RKO (cell line): ENCODE data around the gene TBX1.
"Not testable (repeated sequence)": the region's sequence is repeated elsewhere in the genome, so short reads cannot be mapped to it uniquely, and the experiment has no call there.

Experiments used
- DNase-seq: peaks from one replicate; pipeline ENCODE4 v3.0.0-alpha.2; 2016; ENCODE audit warnings: low spot score

Gene TBX1

DNA sequence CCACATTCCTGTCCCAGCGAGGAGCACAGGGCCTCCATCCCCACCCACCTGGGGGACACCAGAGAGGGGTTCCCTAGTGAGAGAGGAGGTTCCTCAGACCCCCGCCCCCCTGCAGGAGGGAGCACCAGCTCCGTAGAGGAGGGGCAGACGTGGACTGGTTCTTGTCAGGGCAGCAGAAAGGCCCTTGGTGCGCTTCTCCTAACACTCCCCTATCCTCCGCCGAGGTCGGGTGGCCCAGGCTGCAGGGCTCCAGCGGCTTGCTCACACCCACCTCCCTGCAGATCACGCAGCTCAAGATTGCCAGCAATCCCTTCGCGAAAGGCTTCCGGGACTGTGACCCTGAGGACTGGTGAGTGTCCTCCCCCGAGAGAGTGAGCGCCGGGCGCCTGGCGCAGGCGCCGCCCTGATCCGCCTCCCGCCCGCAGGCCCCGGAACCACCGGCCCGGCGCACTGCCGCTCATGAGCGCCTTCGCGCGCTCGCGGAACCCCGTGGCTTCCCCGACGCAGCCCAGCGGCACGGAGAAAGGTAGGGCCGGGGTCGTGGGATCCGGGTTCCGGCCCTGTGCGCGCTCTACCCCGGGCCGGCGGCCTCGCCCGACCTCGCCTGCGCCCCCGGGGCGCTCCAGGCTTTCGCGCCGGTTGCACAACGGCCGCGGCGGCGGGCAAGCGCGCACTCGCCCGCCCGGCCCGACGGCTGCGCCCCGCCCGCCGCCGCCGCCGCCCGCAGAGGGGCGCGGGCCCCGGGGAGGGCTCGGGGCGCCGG lies 5.1 kb downstream of the TBX1 start:
- no peak for DNase-seq

DNA sequence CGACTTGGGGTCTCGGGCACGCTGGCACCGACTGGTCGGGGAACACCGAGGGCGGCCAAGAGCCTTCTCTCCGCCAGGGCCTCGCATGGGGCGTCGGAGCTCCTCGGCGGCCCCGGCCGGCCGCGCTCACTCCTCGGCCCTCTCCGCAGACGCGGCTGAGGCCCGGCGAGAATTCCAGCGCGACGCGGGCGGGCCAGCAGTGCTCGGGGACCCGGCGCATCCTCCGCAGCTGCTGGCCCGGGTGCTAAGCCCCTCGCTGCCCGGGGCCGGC lies 5.6 kb downstream of the TBX1 start:
- DNase-seq: no peak

DNA sequence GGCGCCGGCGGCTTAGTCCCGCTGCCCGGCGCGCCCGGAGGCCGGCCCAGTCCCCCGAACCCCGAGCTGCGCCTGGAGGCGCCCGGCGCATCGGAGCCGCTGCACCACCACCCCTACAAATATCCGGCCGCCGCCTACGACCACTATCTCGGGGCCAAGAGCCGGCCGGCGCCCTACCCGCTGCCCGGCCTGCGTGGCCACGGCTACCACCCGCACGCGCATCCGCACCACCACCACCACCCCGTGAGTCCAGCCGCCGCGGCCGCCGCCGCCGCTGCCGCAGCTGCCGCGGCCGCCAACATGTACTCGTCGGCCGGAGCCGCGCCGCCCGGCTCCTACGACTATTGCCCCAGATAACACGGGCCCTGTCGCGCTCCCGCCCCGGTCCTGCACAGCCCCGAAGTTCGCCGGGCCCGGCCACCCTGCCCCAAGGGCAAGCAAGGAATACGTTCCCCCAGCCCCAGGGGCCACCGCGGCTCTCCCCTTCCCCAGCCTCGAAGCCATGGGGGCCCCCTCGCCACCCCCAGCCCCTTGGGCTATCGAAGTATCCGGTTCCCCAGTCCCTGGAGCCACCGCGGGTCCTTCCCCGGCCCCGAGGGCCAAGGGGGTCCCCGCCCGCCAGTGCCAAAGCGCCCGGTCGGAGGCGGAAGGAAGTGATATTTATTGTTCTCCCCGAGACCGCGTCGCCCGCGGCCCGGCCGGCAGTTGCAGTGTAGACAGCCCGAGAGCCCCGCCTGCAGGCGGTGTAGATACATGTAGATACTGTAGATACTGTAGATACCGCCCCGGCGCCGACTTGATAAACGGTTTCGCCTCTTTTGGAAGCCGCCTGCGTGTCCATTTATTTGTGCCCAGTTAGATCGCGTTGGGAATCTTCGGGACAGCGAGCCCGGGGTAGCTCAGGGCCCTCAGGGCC lies 6.2 kb downstream of the TBX1 start:
- DNase-seq: no peak

DNA sequence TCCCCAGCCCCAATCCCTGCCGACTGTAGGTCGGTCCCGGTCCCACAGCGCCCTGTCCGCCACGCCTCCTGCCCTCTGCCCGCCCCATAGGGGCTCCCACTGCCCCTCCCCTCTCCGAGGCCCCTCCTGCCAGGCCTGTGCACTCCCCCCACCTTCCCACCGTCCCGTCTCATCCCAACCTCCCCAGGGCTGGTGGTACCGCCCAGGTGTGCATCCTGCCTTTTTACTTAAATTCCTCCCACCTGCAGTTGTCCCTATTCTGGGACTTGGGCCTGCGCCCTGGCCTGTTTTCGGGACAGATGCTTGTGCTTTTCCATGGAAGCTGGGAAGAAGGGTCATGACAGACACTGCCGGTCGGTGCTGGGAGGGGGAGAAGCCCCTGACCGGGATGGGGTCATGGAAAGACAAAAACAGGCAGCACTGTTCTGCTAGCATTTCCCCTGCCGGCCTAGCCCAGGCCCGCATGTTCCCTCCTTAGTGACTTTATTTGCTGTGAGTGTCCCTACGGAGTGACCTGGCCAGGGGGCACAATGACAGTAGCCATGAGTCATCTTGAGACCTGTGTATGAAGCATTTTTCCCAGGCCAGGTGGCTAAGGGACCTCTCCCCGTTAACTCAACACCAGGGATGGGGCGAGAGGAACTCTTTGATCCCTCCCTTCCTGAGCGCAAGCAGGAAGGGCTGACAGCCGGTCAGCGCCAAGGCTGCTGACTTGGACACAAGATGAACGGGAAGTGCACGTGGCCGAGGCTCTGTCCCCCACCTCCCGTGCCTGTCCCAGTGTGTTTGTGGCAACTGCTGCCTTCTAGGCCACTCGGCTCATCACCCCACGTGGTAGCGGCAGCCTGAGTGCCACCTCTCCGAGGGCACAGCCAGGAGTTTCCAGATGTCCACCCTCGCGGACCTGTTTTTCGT lies 7.1 kb downstream of the TBX1 start:
- DNase-seq: no peak

DNA sequence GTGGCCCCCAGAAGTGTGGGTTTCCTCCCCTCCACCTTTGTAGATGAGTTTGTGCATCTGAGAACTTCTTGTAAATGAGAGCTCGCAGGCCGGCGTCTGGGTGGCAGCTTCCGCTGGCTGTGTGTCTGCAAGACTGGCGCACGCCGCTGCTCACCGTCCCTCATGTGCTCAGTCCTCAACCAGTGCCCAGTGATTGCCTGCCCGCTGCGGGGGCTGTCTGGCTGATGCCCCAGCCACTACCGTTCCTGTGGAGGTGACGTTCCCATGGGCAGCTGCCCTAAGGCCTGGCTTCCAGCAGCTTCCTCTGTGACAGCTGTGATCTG lies 8.8 kb downstream of the TBX1 start:
- DNase-seq: no peak

DNA sequence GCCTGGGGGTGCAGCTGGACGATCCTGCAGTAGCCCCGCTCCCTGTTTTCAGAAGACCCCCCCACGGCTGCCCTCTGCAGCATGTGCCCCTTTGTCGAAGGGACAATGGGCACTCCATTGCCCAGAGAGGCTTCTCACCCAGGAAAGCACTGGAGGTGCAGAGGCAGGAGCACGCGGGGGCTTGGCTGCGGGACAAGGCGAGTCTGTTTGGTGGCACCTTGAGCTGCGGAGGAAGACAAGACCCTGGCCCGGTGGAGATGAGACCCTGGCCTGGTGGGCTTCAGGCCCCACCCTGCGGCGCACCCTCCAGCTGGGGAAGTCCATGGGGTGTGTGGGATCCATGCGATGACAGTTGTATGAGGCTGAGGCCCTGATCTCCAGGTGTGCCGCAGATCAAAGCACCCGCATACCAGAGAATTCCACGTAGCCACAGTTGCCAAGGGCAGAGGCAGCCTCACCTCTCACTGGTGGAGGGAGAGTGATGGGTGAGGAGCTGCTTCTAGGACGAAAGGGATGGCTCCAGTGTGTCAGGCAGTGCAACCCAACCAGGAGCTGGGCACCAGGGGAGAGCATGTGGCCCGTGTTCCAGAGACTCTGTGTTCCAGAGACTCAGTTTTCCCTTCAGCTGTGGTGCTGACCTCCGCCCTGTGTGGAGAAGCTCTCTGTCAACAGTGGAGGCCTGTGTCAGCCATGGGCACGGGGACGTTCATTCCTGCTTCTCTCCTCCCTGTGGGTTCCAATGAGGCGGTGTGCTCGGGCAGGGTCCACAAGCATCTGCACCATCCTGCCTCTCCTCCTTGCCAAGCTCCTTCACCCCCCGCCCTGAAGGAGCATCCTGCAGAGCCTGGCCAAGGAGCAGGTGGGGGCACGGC lies 10.0 kb downstream of the TBX1 start:
- DNase-seq: no peak

DNA sequence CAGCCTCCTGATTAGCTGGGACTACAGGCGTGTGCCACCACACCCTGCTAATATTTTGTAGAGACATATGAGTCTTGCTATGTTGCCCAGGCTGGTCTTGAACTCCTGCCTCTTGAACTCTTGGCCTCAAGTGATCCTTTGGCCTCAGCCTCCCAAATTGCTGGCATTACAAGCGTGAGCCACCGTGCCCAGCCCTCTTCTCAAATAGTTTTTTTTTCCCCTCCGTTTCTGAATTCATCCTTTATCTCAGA lies 11.8 kb downstream of the TBX1 start:
- DNase-seq: no peak

DNA sequence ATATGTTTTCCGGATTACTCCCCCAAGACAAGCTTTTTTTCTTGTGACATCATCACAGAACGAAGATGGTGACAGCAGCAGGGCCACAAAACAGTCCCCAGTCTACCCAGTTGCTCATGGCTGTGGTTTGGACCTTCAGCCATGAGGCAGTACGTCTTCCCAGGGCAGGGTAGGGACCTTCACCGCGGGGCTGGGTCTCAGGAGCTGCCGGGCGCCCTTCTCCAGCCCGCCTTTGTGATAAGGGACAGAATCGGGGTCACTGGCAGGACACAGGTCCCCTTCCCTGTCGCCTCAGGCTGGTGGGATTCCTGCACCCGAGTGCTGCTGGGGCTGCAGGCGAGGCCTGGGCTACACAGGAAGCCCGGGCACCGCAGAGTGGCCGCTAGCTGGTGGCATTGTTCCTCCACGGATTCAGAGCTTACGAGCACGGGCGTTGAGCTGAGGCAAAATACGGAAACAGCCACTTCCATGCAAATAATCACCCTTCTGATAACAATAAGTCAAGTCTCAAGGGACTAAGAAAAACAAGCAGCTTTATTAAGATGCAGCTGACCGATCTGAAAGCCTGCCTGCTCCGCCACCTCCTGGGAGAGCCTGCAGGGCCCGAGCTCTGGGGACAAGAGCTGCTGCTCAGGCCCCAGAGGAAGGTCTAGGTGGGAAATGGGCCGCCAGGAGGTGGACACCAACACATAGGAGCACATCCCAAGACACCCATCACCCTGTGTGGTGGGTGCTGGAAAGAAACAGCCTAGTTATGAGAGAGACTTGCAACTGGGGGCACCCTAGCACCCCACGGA lies 12.3 kb downstream of the TBX1 start:
- no peak for DNase-seq

DNA sequence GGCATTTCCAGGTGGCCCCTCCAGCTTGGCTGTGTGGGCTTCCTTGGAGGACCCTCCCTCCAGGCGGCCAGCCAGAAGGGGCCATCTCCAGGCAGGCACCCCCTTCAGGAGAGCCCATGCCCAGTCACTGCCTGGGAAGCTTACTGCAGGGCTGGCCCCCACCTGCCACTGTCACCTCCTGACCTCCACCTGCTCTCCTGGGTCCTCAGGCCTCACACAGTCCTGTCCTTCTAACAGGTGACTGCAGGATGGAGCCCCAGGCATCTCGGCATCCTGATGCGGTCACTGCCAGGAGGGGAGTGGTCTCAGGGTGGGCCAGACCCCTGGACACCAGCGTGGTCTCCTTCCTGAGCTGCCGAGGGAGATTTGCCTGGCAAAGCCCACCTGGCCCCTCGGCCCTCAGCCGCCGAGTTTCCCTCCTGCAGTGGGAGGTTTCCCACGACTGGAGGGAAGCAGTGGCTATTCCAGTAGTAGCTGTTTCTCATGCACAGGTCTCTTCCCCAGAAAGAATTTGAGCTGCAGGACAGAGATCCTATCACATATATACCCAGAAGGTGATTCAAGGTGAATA lies 13.0 kb downstream of the TBX1 start:
- DNase-seq: no peak

DNA sequence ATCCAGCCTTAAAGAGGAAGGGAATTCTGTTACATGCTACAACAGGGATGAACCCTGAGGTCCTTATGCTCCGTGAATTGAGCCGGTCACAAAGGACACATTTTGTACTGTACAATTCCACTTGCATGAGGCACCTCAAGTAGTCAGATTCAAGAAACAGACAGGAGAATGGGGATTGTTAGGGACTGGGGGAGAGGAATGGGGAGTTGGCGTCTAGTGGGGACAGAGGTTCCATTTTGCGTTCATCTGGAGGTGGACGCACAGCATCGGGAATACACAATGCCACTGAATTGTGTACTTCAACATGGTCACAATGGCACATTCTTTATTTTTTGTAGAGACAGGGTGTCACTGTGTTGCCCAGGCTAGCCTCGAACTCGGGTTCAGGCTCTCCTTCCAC lies 14.1 kb downstream of the TBX1 start:
- no peak for DNase-seq

DNA sequence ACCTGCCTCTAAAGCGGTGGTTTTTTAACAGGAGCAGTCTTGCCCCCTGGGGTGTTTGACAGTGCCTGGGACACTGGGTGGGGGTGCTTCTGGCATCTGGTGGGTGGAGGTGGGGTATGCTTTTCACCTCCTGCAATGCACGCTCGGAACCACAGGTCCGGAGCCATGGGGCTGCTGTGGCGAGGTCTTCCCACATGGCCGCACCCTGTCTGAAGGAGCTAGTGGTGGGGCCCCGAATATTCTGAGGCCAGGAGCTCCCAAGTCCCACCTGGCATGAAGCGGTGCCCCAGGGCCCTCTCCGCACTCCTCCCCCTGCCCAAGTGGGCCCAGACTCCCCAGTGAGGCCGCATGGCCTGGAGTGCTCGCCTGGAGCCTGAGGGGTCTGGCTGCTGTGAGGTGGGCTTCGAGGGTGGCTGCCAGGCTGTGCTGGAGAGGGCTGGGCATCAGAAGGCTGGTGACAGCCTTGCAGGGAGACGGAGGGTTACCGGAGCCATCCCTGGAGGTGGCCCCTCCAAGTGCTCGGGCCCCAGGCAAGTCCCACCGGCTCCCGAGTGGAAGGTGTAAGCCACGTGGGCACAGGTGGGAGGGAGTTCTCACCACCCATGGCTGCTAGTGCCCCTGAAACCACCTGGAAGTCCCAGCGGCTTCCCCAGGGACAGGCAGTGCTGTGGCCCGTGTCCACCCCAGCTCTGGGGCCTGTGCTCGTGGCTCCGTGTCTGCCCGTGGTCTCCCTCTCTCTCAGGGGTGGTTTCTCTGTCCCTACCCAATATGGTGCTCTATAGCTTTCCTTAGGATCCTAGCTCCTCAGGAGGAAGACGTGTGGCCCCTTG lies 15.1 kb downstream of the TBX1 start:
- no peak for DNase-seq

DNA sequence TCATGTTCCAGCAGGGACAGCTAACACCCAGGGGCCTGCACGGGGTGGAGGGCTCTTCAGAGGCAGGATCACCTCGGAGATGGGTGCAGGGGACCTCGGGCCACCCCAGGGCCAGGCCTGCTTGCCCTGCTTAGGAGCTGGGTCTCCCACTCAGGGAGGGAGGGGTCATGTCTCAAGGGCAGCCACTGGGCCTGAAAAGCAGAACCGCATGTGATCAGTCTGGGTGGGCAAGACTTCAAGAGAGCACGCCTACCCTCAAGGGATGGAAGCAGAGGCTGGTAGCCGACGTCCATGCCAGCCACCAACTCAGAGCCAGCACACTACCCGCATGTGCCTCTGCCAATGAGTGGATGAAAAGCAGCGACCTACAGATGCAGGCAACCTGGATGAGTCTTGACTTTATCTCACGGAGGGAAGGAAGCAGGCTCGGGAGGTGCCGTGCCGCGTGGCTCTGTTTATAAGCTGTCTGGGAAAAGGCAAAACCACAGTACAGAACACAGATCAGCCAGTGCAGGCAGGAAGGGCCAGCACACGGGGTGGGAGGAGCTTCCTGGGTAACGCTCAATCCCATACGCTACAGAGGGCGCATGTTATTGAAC lies 16.0 kb downstream of the TBX1 start:
- DNase-seq: no peak

DNA sequence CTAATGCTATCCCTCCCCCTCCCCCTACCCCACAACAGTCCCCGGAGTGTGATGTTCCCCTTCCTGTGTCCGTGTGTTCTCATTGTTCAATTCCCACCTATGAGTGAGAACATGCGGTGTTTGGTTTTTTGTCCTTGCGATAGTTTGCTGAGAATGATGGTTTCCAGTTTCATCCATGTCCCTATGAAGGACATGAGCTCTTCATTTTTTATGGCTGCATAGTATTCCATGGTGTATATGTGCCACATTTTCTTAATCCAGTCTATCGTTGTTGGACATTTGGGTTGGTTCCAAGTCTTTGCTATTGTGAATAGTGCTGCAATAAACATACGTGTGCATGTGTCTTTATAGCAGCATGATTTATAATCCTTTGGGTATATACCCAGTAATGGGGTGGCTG lies 16.6 kb downstream of the TBX1 start:
- DNase-seq: not testable (repeated sequence)

DNA sequence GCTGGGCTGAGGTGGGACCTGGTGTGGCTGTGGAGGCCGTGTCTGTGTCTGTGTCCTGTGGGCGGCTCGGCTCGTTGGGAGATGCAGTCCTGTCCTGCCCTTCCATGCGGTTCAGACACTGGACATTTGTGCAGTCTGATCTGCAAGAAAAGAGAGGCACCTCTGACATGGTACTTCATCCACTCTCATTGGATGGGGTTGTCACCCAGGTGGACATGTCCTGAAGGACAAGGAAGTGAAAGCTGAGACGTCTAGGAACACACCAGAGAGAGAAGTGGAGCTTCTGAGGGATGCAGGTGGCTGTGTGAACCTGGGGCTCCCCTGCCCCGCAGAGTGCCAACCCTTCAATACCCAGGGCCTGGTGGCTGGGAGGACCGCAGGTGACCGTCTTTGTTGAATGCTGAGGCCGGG lies 18.4 kb downstream of the TBX1 start:
- DNase-seq: no peak

DNA sequence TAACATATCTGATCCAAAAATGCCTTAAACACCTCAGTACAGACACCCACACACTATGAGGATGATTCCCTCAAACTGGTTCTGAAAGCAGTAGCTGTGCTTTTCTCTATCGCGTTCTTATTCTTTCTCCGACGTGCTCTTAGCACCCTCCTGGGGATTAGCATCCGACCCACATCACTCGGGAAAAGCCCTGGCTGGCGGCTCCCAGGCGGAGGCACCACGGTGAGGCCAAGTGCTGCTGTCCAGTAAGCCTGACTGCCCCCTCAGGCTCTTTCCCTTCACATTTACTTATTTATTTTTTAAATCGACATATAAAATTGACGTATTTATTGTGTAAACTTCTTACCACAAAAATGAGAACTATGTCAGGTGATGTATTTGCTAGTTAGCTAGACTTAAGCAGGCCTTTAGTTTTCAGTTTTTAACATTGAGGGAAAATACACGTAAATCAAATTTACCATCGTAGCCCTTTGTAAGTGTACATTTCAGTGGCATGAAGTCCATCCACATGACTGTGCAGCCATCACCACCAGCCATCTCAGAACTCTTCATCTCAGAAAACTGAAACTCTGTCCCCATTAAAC lies 19.2 kb downstream of the TBX1 start:
- no peak for DNase-seq

DNA sequence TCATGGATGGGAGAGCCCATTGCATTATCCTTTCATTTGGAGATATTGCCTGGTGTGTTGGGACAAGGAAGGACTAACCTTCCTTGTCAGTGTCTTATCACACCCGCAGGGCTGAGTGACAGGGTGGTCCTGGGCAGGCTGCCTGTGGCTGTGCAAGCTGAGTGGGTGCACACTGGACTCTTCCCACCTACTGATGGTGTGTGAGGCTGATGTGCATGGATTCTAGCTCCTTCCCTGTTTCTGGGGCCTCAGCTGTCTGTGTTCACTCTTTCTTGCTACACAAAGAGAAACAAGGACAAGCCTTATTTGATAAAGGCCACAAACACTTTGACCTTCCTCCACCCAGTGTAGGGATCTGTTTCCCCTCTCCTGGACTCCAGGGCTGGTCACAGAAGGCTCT lies 22.0 kb downstream of the TBX1 start:
- no peak for DNase-seq

DNA sequence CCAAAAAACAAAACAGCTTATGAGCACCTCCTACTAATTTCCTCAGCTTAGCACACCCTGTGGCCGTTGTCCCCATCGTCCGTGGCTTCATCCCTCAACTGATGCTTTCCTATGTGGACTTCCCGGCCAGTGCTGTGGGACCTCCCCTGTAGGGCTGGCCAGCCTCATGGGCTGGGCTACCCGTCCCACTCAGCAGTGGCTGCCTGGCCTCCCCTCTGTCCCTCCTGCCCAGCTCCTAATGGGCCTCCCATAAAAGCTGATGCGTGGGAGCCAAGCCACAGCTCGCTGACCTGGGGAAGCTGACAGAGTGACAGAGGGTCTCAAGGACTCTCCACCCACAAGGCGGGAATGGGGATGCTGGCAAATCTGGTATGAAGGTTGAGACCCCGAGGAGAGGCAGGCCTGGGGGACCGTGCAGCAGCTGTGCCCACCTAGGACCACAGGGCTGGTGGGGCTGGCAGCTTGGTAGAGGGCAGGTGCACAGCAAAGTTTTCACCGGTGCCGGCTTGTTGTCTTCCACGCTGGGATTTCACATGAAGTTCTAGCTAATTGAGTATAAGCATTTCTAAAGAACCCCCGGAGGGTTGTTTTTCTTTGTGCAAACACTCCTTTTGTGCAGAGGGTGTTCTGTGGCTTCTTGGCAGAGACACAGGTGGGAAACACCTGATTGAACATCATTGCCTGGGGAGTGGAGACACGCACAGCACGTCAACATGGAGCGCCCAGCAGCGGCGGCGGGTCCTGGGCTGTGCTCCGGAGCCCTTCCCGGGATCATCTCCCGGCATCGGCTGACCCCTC lies 23.2 kb downstream of the TBX1 start:
- no peak for DNase-seq
